Osteoblast (primary cell): ENCODE measurements around the gene SRRM5. TPM values are rescaled to one million over a fixed set of nuclear protein-coding genes. Genes with fewer than 3 reads are reported as not detected.

Experiments
- DNase-seq: peaks from one replicate; pipeline ENCODE4 v3.0.0; 2011; ENCODE audit warnings: low spot score, mixed read lengths; ENCODE audit not compliant: insufficient read length; ENCODE audit errors: missing footprints
- H2AFZ ChIP-seq: 2 replicates; pipeline ENCODE4 v1.6.0; 2011; ENCODE audit warnings: mild to moderate bottlenecking, low read length
- H3K27ac ChIP-seq: 2 replicates; pipeline ENCODE4 v1.5.1; 2011; ENCODE audit warnings: mild to moderate bottlenecking, low read depth, low read length, moderate library complexity
- H3K27me3 ChIP-seq: 2 replicates; pipeline ENCODE4 v1.6.0; 2012; ENCODE audit warnings: mild to moderate bottlenecking, control low read depth, inconsistent platforms, low read length, moderate library complexity; ENCODE audit not compliant: insufficient read depth
- H3K36me3 ChIP-seq: 2 replicates; pipeline ENCODE4 v1.5.1; 2011; ENCODE audit warnings: mild to moderate bottlenecking, low read length, control low read depth, moderate library complexity; ENCODE audit not compliant: insufficient read depth
- H3K4me1 ChIP-seq: 2 replicates; pipeline ENCODE4 v1.5.1; 2011; ENCODE audit warnings: mild to moderate bottlenecking, low read length, control low read depth, moderate library complexity; ENCODE audit not compliant: insufficient read depth
- H3K4me2 ChIP-seq: 2 replicates; pipeline ENCODE4 v1.6.0; 2011; ENCODE audit warnings: mild to moderate bottlenecking, low read length; ENCODE audit not compliant: insufficient read depth
- H3K4me3 ChIP-seq: fragments of 200-600 bp; sonication (generic); 3 replicates; pipeline ENCODE4 v1.5.1; 2012; ENCODE audit warnings: mild to moderate bottlenecking, low read length, inconsistent platforms; ENCODE audit not compliant: insufficient read depth
- H3K79me2 ChIP-seq: 2 replicates; pipeline ENCODE4 v1.6.0; 2012; ENCODE audit warnings: mild to moderate bottlenecking, low read length, control low read depth, inconsistent platforms; ENCODE audit not compliant: insufficient read depth
- H3K9me3 ChIP-seq: 2 replicates; pipeline ENCODE4 v1.5.1; 2011; ENCODE audit warnings: low read depth, low read length, control low read depth
- H4K20me1 ChIP-seq: 2 replicates; pipeline ENCODE4 v1.6.0; 2012; ENCODE audit warnings: mild to moderate bottlenecking, low read length, control low read depth; ENCODE audit not compliant: insufficient read depth
- total RNA-seq: library from RNA; depleted of rRNA; stranded (reverse); fragments of >200 nt; gene quantifications from 2 replicates; pipeline ENCODE4 v1.2.3, GENCODE V29; 2012
- TF ChIP-seq, protein P1 (sequence below): IDR thresholded peaks from 2 replicates; pipeline ENCODE4 v1.5.1; 2011; ENCODE audit warnings: mild to moderate bottlenecking, low read depth, low read length, moderate library complexity; ENCODE audit errors: extremely low read depth

SRRM5 gene
- total RNA-seq, 1 donor = under 0.01 TPM

DNA sequence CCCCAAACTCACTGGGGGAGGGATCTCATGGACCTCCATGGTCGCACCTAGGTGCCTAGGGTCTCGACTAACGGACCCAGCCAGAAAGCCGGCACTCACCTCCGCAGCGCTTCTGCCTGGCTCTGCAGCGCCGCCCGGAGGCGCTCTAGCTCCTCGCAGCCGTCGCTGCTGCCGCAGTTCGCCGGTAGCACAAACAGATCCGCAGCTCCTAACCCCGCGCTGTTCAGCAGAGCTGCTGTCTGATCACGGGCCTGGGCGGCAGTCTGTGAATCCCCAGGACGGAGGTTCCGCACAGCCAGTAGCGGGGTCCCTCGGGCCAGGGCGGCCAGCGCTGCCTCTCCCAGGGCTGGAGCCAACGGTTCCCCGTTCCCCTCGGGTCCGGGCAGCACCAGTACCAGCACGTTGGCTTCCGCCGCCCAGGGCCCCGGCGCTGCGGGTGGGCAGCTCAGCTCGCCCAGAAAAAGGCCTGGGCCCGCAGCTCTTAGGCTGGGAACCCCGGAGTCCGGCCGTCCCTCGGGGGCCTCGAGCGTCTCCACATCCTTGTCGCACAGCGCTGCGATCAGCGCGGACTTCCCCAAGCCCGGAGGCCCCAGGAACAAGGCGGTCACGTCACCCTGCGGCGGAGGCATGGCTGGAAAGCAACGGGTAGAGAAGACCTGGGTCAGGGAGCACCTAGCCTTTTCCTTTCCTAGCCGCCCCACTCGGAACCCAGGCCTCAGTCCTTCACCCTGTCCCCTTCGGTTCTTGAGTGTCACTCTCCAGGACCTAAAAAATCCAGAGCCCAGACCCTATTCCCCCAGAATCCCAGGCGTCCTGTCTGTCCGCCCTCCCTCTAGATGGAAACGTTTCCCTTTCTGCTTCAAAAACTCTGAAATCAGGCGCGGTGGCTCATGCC lies 16.9 kb upstream of the SRRM5 start:
- DNase-seq = peak; percentile 94
- H3K4me3 ChIP-seq = peak overlapping the region; percentile 85
- peaks cover 26% of the 10 kb centered on the region for H3K4me1 ChIP-seq
- H3K27ac ChIP-seq = peak overlapping the region; percentile 99
- no peaks in the 10 kb centered on the region for H3K27me3 ChIP-seq
- TF ChIP-seq, protein P1, sequence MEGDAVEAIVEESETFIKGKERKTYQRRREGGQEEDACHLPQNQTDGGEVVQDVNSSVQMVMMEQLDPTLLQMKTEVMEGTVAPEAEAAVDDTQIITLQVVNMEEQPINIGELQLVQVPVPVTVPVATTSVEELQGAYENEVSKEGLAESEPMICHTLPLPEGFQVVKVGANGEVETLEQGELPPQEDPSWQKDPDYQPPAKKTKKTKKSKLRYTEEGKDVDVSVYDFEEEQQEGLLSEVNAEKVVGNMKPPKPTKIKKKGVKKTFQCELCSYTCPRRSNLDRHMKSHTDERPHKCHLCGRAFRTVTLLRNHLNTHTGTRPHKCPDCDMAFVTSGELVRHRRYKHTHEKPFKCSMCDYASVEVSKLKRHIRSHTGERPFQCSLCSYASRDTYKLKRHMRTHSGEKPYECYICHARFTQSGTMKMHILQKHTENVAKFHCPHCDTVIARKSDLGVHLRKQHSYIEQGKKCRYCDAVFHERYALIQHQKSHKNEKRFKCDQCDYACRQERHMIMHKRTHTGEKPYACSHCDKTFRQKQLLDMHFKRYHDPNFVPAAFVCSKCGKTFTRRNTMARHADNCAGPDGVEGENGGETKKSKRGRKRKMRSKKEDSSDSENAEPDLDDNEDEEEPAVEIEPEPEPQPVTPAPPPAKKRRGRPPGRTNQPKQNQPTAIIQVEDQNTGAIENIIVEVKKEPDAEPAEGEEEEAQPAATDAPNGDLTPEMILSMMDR = peak; percentile 83
- peak overlapping the region; percentile 56 for H2AFZ ChIP-seq
- H3K9me3 ChIP-seq = no peaks in the 10 kb centered on the region
- peaks cover 28% of the 10 kb centered on the region for H4K20me1 ChIP-seq
- peaks cover 86% of the 10 kb centered on the region for H3K79me2 ChIP-seq
- H3K36me3 ChIP-seq = peaks cover 50% of the 10 kb centered on the region
- H3K4me2 ChIP-seq = peak overlapping the region; percentile 96

DNA sequence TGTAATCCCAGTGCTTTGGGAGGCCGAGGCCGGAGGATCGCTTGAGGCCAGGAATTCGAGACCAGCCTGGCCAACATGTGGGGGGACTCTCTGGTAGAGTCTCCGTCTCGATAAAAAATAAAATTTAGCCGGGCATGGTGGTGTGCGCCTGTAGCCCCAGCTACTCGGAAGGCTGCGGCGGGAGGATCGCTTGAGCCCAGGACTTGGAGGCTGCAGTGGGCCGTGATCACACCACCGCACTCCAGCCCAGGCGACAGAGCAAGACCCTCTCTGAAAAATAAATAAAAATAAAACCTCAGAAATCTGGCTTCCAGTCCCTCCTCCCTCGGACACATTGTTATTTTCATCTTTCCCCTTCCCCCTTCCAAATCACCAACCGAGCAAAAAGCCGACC lies 16.3 kb upstream of the SRRM5 start:
- Histone ChIP-seq H3K4me1 (peaks cover 26% of the 10 kb centered on the region), H3K4me3 (peak overlapping the region; percentile 85), H3K27me3 (no peaks in the 10 kb centered on the region), H3K4me2 (peak overlapping the region; percentile 96), H3K36me3 (peaks cover 44% of the 10 kb centered on the region), H3K27ac (peak overlapping the region; percentile 99), H3K9me3 (no peaks in the 10 kb centered on the region), H2AFZ (peak overlapping the region; percentile 56), H3K79me2 (peaks cover 80% of the 10 kb centered on the region), H4K20me1 (peaks cover 24% of the 10 kb centered on the region)
- no peak for DNase-seq
- TF ChIP-seq, protein P1 = no peak

DNA sequence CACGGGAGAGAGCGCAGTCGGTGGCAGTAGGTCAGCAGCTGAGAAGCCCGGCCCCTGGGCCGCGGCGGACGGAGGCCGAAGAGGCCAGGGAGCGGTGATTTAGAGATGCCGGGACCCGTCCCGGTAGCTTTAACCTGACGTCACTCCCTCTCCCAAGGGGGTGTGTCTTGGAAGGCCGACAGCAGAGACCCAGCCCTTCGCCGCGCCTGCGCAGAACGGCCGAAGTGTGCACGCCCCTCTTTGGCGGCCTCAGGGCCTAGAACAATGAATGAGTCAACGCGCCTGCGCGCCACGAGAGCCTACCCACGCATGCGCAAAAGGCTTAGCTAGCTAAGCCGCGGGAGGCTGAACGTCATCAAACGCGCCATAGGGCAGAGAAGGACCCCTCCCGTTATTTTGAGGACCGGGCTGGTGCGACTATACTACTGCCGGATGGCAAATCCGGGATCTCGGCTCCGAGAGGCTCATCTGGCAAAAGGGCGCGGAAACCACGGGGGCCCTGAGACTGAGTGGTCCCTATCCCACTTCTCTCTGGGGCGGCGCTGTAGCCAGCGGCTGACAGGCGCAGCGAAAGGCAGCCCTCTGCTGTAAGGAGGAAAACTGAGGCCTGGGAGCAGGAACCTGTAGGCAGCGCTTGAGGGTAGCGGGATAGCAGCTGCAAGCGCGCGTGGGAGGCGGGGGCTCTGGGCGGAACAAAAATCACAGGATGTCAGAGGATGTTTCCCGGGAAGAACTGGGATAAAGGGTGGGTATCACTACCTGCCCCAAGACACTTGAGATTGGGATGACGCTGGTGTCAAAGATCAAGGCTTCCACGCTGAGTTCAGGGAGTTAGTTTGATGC lies 15.7 kb upstream of the SRRM5 start, which contains the start of the genes IRGQ and ZNF576:
Gene IRGQ (minus strand): TSS at position 136 of the 843 bp plus-strand sequence. CDS start 796 bp downstream, outside the sequence.
Gene ZNF576 (plus strand): TSS at position 597 of the 843 bp plus-strand sequence. CDS start 514 bp downstream, outside the sequence.
- DNase-seq = peak; percentile 99
- Histone ChIP-seq H3K4me1 (peaks cover 26% of the 10 kb centered on the region), H3K27me3 (no peaks in the 10 kb centered on the region), H3K4me2 (peak within 1 kb of the TSS; percentile 96), H3K4me3 (peak within 1 kb of the TSS; percentile 85), H3K27ac (peak within 1 kb of the TSS; percentile 99), H3K9me3 (no peaks in the 10 kb centered on the region), H3K36me3 (peaks cover 39% of the 10 kb centered on the region), H3K79me2 (peaks cover 73% of the 10 kb centered on the region), H2AFZ (peak within 1 kb of the TSS; percentile 92), H4K20me1 (peaks cover 18% of the 10 kb centered on the region)
- TF ChIP-seq, protein P1 = no peak
